Activated naive CD8-positive, alpha-beta T cell (primary cell): ENCODE measurements around the gene SEMA4D.
A peak's percentile ranks its signal among the peaks of the same experiment; 100 is the strongest.

Source experiments
- H3K27ac Mint-ChIP-seq: one replicate; pipeline ENCODE4 v1.8.0; 2021; ENCODE audit warnings: mixed read lengths
- H3K27me3 Mint-ChIP-seq: one replicate; pipeline ENCODE4 v1.8.0; 2021; ENCODE audit warnings: mixed read lengths
- H3K36me3 Mint-ChIP-seq: one replicate; pipeline ENCODE4 v1.8.0; 2021; ENCODE audit warnings: mixed read lengths
- H3K4me1 Mint-ChIP-seq: one replicate; pipeline ENCODE4 v1.8.0; 2021; ENCODE audit warnings: low read depth, mixed read lengths
- H3K4me3 Mint-ChIP-seq: one replicate; pipeline ENCODE4 v1.8.0; 2021; ENCODE audit warnings: mild to moderate bottlenecking, mixed read lengths
- H3K9me3 Mint-ChIP-seq: one replicate; pipeline ENCODE4 v1.8.0; 2021; ENCODE audit warnings: low read depth, mixed read lengths

Gene SEMA4D

DNA sequence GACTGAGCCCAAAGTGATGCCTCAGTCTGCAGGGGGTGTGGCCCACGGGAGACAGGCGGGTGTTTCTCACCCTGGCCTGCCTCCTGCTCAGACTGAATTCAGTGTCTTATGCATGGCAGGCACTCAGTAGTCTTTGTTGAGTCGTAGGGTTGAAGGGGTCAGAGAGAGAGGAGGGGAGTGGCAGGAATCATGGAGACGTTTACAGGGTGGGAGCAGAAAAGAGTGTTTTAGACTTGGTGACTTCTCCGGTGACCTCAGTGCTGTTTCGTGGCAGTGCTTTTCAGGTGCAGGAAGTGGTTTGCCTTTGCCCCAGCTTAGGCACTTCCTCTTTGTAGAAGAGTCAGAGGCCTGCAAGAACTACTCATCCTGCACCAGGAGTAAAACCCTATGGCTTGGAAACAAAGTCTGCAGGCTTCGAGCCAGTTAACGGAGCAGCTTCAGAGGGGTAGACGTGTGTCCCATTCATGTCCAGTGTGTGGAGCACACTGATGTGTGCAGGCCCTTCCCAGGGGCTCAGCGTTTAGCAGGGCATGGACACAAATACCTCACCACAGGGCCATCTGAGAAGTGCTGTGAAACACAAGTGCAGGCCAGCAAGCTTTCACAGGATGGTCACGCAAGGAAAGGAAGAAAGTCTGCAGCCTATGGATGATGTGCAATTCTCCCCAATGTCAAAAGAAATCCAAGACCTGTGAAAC, 24.5 kb upstream of the SEMA4D start:
- Mint-ChIP-seq H3K4me3 (peak overlapping the region; percentile 82), H3K27me3 (no peaks in the 10 kb centered on the region), H3K27ac (peak overlapping the region; percentile 93), H3K4me1 (peaks cover 93% of the 10 kb centered on the region), H3K9me3 (no peaks in the 10 kb centered on the region), H3K36me3 (no peaks in the 10 kb centered on the region)

DNA sequence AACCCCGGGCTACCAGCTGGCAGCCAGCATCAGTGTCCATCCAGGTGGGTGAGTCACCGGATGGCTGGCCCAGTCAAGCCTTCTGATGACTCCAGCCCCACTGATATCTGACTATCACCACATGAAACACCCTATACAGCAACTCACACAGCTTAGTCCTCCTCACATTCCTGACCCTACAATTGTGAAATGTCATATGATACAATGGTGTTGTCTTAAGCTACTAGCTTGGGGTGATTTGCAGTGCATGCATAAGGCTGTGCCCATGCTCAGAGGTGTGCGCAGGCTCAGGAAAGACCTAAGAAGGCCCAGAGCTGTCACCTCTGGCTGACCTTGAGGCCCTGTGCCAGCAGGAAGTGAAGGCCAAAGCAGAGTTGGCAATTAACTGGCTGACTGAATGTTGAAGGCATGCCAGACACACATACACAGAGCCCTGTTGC, 21.5 kb upstream of the SEMA4D start:
- H3K27ac Mint-ChIP-seq: peak overlapping the region; percentile 83
- H3K9me3 Mint-ChIP-seq: no peaks in the 10 kb centered on the region
- peaks cover 84% of the 10 kb centered on the region for H3K4me1 Mint-ChIP-seq
- H3K27me3 Mint-ChIP-seq: no peaks in the 10 kb centered on the region
- no peak overlapping the region for H3K4me3 Mint-ChIP-seq
- no peaks in the 10 kb centered on the region for H3K36me3 Mint-ChIP-seq

DNA sequence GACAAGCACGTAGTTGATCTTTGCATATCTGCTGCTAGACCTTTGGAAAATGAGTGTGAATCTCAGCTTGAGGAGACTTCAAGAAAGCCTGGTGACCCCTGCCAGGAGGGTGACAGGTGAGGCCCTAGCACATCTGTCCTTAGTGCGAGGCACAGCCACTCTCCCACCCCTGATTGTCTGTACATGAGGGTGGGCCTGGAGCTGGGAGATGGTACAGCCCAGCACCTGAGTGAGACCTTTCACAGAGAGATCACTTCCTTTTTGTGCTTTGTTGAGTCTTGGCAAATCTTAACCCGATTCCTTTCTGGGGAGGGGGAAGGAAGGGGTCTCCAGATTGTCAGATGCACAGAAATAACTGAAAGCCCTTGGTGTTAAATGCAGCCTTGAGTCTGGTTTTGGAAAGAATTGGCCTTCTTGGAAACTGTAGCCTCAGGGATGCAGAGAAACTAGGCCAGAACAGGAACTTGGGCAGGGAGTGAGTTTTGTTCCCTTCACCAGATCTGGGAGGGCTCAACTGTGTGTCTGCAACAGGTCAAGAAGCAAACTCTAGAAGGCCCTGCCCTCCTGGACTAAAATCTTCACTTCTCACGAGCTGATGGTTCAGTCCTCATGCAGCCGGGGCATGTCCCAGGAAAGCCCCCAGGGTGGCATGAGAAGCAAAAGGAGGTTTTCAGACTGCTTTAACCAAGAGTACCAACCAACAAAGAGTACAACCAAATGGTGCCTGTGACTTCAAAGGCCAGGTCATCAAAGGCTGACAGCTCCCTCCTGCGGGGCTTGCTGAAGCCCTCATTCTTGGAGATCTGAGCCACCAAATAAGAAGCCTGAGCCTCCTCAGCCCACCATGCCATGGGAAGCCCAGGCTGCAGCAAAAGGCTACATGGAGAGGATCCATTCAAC, 20.8 kb upstream of the SEMA4D start:
- Mint-ChIP-seq H3K4me1 (peaks cover 81% of the 10 kb centered on the region), H3K9me3 (no peaks in the 10 kb centered on the region), H3K27ac (peak overlapping the region; percentile 83), H3K4me3 (peak overlapping the region; percentile 30), H3K36me3 (no peaks in the 10 kb centered on the region), H3K27me3 (no peaks in the 10 kb centered on the region)

DNA sequence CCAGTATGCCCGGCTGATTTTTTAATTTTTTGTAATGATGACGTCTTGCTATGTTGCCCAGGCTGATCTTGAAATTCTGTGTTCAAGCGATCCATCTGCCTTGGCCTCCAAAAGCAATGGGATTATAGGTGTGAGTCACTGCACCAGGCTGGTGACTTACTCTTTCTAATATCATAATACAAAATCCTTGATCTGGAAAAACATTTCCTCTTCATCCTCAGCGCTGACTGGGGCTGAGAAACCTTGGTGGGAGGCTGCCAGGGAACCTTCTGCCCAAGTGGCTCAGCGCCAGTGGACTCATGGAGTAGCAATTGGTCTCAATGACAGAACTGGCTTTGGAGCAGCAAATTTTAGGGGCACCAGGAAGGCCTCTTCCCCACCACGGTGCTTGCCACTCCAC, 17.5 kb upstream of the SEMA4D start:
- Mint-ChIP-seq H3K27ac (peak overlapping the region; percentile 54), H3K4me1 (peaks cover 73% of the 10 kb centered on the region), H3K36me3 (no peaks in the 10 kb centered on the region), H3K27me3 (no peaks in the 10 kb centered on the region), H3K4me3 (no peak overlapping the region), H3K9me3 (no peaks in the 10 kb centered on the region)

DNA sequence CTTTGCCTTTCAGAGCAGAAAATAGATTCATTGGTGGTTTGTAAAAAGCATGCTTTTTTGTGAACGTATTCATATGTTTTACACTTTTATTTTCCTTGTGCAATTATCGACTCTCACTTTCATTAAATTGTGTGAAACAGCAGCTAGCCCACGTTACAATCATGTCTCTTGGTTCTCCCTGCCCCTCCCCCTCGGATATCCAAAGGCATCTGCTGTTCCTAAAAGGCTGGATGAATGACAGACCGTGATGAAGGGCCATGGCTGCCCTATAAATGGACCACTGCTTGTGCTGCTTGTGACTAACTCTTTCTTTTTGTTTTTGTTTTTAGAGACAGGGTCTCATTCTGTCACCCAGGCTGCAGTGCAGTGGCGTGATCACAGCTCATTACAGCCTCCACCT, 17.0 kb upstream of the SEMA4D start:
- Mint-ChIP-seq H3K27ac (no peak overlapping the region), H3K9me3 (no peaks in the 10 kb centered on the region), H3K27me3 (no peaks in the 10 kb centered on the region), H3K4me3 (no peak overlapping the region), H3K4me1 (peaks cover 73% of the 10 kb centered on the region), H3K36me3 (no peaks in the 10 kb centered on the region)

DNA sequence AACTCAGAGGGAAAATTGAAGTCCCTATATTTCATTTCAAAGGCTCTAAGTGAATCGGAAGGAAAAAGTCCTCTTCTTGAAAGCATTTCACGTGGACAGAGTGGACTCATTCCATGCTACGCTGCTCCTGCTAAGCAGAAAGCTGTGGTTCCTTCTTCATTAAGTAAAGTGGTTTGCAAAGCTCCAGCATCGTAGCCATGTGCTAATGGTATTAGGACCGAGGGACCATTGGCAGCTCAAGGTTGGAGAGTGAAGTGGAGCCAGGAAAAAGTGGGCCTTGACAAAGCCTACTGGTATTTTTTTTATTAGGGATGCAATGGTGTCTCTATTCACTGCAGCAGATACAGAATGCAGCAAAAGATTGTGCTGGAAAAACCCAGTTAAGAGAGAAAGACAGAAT, 16.4 kb upstream of the SEMA4D start:
- Mint-ChIP-seq H3K27me3 (no peaks in the 10 kb centered on the region), H3K4me3 (no peak overlapping the region), H3K9me3 (no peaks in the 10 kb centered on the region), H3K36me3 (no peaks in the 10 kb centered on the region), H3K4me1 (peaks cover 73% of the 10 kb centered on the region), H3K27ac (no peak overlapping the region)

DNA sequence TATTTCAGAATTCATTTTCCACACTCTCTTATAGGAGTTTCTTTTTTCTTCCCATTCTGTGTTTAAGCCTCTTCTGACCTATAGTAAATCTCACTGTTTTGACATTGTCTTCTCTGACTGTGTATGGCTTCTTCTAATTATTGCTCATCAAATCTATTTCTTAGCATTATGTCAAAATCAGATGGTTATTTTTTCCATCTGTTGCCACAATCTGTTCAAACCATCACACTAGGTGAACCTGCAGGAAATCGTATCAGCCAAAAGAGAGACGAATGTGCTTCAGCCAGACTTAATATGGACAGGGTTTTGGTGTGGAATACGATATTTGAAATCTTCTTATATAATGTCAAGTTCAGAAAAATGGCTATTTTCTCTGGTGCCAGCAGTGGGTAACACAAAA, 15.9 kb upstream of the SEMA4D start:
- Mint-ChIP-seq H3K9me3 (no peaks in the 10 kb centered on the region), H3K27ac (no peak overlapping the region), H3K4me1 (peaks cover 73% of the 10 kb centered on the region), H3K36me3 (no peaks in the 10 kb centered on the region), H3K27me3 (no peaks in the 10 kb centered on the region), H3K4me3 (no peak overlapping the region)

DNA sequence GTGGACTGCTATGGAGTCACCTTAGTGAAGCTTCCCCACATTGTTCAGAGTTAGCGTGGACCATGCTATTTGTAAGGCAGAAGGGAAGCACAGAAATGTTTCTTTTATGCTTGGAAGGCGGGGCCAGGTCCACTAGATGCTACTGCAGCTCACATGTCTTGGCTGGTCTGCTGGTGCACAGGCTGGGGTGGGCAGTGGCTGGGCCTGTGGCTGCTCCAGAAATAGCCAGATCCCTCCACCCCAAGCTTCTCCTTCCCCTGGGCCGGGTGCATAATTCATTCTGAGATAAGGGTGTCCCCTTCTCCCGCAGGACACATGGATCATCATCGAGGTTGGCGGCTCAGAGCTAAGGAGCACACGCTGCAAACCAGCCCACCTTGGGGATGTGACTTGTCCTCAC, 14.5 kb upstream of the SEMA4D start:
- no peak overlapping the region for H3K4me3 Mint-ChIP-seq
- no peaks in the 10 kb centered on the region for H3K9me3 Mint-ChIP-seq
- no peak overlapping the region for H3K27ac Mint-ChIP-seq
- H3K27me3 Mint-ChIP-seq: no peaks in the 10 kb centered on the region
- H3K4me1 Mint-ChIP-seq: peaks cover 74% of the 10 kb centered on the region
- no peaks in the 10 kb centered on the region for H3K36me3 Mint-ChIP-seq

DNA sequence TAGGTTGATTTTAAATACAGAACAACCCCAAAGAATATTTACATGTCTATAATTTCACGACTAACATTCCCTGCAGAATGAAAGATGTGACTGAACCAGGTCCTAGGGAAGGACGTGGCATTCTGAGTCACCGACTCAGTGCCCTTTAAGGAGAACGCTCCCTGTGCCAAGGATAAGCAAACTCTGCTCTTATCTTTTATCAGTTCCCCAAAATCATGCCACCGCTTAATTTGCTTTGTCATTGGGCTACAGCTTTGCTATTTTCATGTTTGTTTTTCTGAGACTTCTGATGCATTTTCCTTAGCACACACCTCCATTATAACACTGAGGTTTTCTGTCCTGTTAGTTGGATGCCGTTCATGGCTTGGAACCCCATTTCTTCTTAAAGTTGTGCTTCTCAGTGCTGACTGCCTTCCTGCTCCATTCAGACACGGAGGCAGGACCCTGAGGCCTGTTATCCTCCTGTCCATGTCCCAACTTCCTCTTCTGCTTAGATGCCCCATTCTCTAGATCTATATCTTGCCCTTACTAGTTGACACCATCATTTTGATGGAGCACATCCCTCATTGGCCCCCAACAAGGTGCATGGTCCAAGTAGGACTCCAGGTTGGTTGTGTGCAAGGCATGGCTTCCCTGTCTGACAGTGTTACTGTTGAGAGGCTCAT, 11.2 kb upstream of the SEMA4D start:
- Mint-ChIP-seq H3K27ac (peak overlapping the region; percentile 84), H3K9me3 (no peaks in the 10 kb centered on the region), H3K4me1 (peaks cover 78% of the 10 kb centered on the region), H3K27me3 (no peaks in the 10 kb centered on the region), H3K36me3 (no peaks in the 10 kb centered on the region), H3K4me3 (no peak overlapping the region)

DNA sequence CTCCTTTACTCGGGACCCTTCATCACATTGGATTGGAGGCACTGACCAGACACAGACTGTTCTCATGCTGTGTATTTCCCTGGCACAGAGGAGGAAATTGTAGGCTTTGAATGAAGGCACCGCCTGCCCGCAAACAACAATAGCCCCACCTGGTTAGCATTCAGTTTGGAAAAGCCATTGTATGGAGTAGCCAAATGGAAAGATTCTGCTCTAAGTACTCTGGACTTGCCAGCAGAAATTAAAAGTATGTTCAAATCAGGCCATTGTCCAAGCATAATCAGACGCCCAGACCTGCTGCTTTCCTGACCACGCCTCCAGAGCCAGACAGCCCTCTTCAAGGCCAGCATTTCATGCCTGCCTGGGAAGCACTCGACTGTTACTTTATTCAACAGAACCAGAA, 8.0 kb upstream of the SEMA4D start:
- Mint-ChIP-seq H3K27ac (no peak overlapping the region), H3K4me3 (no peak overlapping the region), H3K36me3 (no peaks in the 10 kb centered on the region), H3K4me1 (peaks cover 90% of the 10 kb centered on the region), H3K27me3 (no peaks in the 10 kb centered on the region), H3K9me3 (no peaks in the 10 kb centered on the region)

DNA sequence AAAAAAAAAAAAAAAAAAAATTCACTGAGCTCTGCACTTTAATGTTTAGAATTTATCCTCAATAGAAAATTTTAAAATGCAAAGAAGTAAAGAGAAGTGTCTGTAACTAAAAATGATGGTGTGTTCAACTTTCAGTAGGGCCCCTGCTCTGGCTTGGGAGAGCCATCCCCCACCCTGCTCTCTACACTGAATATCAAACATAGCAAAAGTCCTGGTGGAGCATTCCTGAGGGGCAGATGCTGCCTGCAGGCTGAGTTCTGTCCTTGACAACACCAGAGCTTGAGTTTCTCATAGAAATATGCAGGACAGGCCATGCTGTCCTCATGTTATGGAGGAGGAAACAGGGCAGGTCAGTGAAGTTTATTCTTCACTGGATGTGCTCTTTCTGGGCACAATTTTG, 7.1 kb upstream of the SEMA4D start:
- H3K4me1 Mint-ChIP-seq: peaks cover 90% of the 10 kb centered on the region
- H3K4me3 Mint-ChIP-seq: no peak overlapping the region
- H3K9me3 Mint-ChIP-seq: no peaks in the 10 kb centered on the region
- H3K27ac Mint-ChIP-seq: peak overlapping the region; percentile 43
- H3K36me3 Mint-ChIP-seq: no peaks in the 10 kb centered on the region
- no peaks in the 10 kb centered on the region for H3K27me3 Mint-ChIP-seq

DNA sequence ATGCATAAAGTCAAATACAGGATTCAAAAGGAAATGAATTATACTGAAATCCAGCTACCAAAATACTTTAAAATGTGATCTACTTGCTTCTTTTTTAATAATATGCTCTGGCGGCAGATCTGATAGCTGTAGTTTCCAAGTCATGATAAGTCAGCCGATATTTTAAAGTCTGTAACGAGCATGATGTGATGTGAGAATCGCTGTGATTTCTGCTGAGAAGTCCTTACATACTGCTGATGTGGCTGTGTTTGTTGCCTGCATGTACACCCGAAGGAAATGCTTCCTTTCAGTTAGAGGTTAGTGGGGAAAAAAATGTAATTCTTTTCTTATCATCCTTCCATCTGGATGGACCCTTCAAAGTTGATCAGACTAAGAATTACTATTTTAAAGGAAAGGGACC, 4.8 kb upstream of the SEMA4D start:
- no peaks in the 10 kb centered on the region for H3K9me3 Mint-ChIP-seq
- H3K4me1 Mint-ChIP-seq: peaks cover 86% of the 10 kb centered on the region
- no peaks in the 10 kb centered on the region for H3K36me3 Mint-ChIP-seq
- H3K27me3 Mint-ChIP-seq: no peaks in the 10 kb centered on the region
- peak overlapping the region; percentile 70 for H3K4me3 Mint-ChIP-seq
- peak overlapping the region; percentile 85 for H3K27ac Mint-ChIP-seq

DNA sequence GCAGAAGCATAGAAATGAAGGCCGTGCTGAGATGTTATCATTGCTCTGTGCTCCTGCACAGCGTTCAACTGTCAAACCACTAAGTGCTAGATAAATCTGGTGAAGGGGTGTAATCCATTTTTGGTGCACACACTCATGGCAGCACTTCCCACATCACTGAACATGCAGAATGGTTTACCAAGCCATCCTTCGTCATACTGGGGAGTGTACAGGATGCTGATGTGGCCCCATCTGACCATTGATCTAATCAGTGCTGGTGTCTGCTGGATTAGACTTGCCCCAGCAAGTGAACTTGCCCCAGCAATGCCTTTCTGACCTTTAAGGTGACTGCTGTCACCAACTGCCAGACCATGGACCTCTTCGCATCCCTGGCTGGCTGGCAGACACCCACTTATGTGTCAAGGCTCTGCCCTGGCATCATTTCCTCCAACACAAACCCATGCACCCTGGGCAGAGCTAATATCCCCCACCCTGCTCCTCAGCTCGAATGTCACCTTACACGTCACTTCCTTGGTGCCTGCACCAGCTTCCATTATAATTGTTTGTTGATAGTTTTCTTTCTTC, 4.2 kb upstream of the SEMA4D start:
- H3K27me3 Mint-ChIP-seq: no peaks in the 10 kb centered on the region
- no peaks in the 10 kb centered on the region for H3K9me3 Mint-ChIP-seq
- no peaks in the 10 kb centered on the region for H3K36me3 Mint-ChIP-seq
- H3K4me3 Mint-ChIP-seq: peak overlapping the region; percentile 70
- H3K27ac Mint-ChIP-seq: peak overlapping the region; percentile 85
- H3K4me1 Mint-ChIP-seq: peaks cover 81% of the 10 kb centered on the region

DNA sequence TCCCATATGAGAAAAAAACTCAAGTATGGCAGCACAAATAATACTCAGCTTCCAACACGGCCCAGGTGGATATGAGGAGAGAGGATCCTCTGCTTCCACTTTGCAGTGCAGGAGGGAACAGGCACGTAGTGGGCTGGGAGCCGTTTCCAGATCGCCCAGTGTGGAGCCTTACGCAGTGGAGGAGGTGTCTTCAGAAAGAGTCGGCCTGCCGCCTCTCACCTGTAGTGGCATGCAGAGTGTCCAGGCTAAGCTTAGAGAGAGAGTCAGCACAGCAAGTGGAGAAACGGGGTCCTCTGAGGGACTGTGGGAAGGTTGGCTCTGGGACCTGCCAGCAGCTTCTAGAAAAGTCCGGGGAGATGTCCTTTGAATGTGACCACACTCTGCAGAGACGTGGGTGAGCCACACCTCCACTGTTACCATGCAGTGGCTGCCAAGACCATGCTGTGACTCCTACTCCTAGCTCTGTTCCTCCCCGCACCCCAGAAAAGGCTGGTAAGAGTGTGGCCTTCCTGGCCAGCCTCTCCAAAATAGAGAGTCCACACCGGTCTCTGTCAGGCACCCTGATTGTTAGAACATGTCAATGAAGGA, 3.5 kb upstream of the SEMA4D start:
- peaks cover 2% of the 10 kb centered on the region for H3K36me3 Mint-ChIP-seq
- H3K9me3 Mint-ChIP-seq: no peaks in the 10 kb centered on the region
- H3K4me3 Mint-ChIP-seq: peak overlapping the region; percentile 35
- H3K4me1 Mint-ChIP-seq: peaks cover 79% of the 10 kb centered on the region
- no peaks in the 10 kb centered on the region for H3K27me3 Mint-ChIP-seq
- peak overlapping the region; percentile 85 for H3K27ac Mint-ChIP-seq
